22Rv1 (cell line): ENCODE results near the gene SH3PXD2A.

Source experiments
- ZFX ChIP-seq: fragments of 450-650 bp; IDR thresholded peaks from 2 replicates; pipeline ENCODE4 v1.6.1; 2017; ENCODE audit warnings: antibody characterized with exemption, borderline replicate concordance
- TF ChIP-seq, protein P1 (sequence below): fragments of 450-650 bp; IDR thresholded peaks from 2 replicates; pipeline ENCODE4 v1.5.1; 2017; ENCODE audit warnings: mild to moderate bottlenecking

DNA sequence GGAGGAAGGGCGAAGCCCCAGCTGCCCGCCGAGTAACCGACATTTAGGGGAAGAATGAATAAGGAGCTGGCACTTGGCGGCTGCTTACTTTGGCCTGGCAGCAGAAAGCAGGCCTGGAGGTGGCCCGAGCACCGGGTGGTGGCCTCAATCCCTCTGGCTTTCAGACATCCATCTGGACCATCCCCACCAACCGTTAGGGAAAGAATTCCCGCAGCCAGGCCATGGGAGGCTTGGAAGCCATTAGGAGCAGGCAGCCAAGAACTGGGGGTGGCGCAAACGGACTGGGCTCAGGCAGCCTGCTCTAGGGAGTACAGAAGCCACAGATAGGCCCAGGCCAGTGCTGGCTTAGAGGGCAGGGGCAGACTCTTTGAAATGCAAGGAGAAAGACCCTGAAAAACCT, 229.2 kb downstream of the SH3PXD2A start:
- TF ChIP-seq, protein P1, sequence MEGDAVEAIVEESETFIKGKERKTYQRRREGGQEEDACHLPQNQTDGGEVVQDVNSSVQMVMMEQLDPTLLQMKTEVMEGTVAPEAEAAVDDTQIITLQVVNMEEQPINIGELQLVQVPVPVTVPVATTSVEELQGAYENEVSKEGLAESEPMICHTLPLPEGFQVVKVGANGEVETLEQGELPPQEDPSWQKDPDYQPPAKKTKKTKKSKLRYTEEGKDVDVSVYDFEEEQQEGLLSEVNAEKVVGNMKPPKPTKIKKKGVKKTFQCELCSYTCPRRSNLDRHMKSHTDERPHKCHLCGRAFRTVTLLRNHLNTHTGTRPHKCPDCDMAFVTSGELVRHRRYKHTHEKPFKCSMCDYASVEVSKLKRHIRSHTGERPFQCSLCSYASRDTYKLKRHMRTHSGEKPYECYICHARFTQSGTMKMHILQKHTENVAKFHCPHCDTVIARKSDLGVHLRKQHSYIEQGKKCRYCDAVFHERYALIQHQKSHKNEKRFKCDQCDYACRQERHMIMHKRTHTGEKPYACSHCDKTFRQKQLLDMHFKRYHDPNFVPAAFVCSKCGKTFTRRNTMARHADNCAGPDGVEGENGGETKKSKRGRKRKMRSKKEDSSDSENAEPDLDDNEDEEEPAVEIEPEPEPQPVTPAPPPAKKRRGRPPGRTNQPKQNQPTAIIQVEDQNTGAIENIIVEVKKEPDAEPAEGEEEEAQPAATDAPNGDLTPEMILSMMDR = no peak
- no peak for TF ChIP-seq ZFX
